Measurements from ENCODE around the gene PDE11A. TPM values are rescaled to one million over a fixed set of nuclear protein-coding genes. Genes with fewer than 3 reads are reported as not detected.
A peak's percentile ranks its signal among the peaks of the same experiment; 100 is the strongest.

Gene PDE11A
- total RNA-seq, 4 donors from 2014 or later, result 0.12 TPM; not detected in 3

- no peaks in the 10 kb centered on the region for H3K4me1 ChIP-seq
- no peaks in the 10 kb centered on the region for H3K36me3 ChIP-seq
- no peak overlapping the region for H3K27ac ChIP-seq
- H3K27me3 ChIP-seq, result no peaks in the 10 kb centered on the region
- 27 to 43% methylated on average over 1 of the region's 1 CpG for WGBS, 2 donors
- TF ChIP-seq CTCF (IDR thresholded peaks at IDR 0.05) (no peak), POLR2A (IDR thresholded peaks at IDR 0.05) (no peak)
- no peaks in the 10 kb centered on the region for H3K9me3 ChIP-seq
- no peak overlapping the region for H3K4me3 ChIP-seq
- intact Hi-C loops (cut with DNase I), result no loop called here
- DNase-seq, result no peak
These were observed 87.8 kb downstream of the PDE11A start for GRCh38 chr2:177984749-177985148.

GRCh38 chr2:177983183-177983788, 89.3 kb downstream of the PDE11A start:
- H3K9me3 ChIP-seq, result no peaks in the 10 kb centered on the region
- no peak for DNase-seq
- intact Hi-C loops (cut with DNase I), result no loop called here

GRCh38 chr2:177972782-177973181, 99.8 kb downstream of the PDE11A start:
- H3K4me3 ChIP-seq, result no peak overlapping the region
- no peak overlapping the region for H3K27ac ChIP-seq
- no peaks in the 10 kb centered on the region for H3K9me3 ChIP-seq
- no peak for TF ChIP-seq CTCF (IDR thresholded peaks at IDR 0.05)
- no peak for TF ChIP-seq POLR2A (IDR thresholded peaks at IDR 0.05)
- intact Hi-C loops (cut with DNase I), result no loop called here
- no peaks in the 10 kb centered on the region for H3K36me3 ChIP-seq
- no peak for DNase-seq
- no peaks in the 10 kb centered on the region for H3K4me1 ChIP-seq
- no peaks in the 10 kb centered on the region for H3K27me3 ChIP-seq
- WGBS, 2 donors, result 82 to 83% methylated on average over 7 to 8 of the region's 8 CpGs

More at GRCh38 chr2:177983183-177983788, 89.3 kb downstream of the PDE11A start:
- 0 to 4% methylated on average over 2 of the region's 2 CpGs for WGBS, 2 donors
- no peaks in the 10 kb centered on the region for H3K27me3 ChIP-seq
- H3K4me1 ChIP-seq, result no peaks in the 10 kb centered on the region
- peak in 5 of 6 experiments; percentile 22 to 59 (median 43) for TF ChIP-seq CTCF (IDR thresholded peaks at IDR 0.05)
- no peak for TF ChIP-seq POLR2A (IDR thresholded peaks at IDR 0.05)
- H3K4me3 ChIP-seq, result no peak overlapping the region
- H3K36me3 ChIP-seq, result no peaks in the 10 kb centered on the region
- no peak overlapping the region for H3K27ac ChIP-seq

GRCh38 chr2:177972123-177972522, 100.5 kb downstream of the PDE11A start:
- H3K36me3 ChIP-seq, result no peaks in the 10 kb centered on the region
- no peaks in the 10 kb centered on the region for H3K4me1 ChIP-seq
- intact Hi-C loops (cut with DNase I), result no loop called here
- no peaks in the 10 kb centered on the region for H3K9me3 ChIP-seq
- no peak overlapping the region for H3K27ac ChIP-seq
- no peak for DNase-seq
- no peak overlapping the region for H3K4me3 ChIP-seq
- H3K27me3 ChIP-seq, result no peaks in the 10 kb centered on the region
- TF ChIP-seq POLR2A (IDR thresholded peaks at IDR 0.05), result no peak
- no peak for TF ChIP-seq CTCF (IDR thresholded peaks at IDR 0.05)

GRCh38 chr2:177970670-177971454, 101.7 kb downstream of the PDE11A start:
- WGBS, 2 donors, result 64 to 66% methylated on average over 3 of the region's 3 CpGs
- Histone ChIP-seq H3K9me3 (no peaks in the 10 kb centered on the region), H3K27me3 (no peaks in the 10 kb centered on the region), H3K4me1 (no peaks in the 10 kb centered on the region), H3K27ac (no peak overlapping the region), H3K36me3 (no peaks in the 10 kb centered on the region), H3K4me3 (no peak overlapping the region)
- intact Hi-C loops (cut with DNase I), result no loop called here
- no peak for TF ChIP-seq CTCF (IDR thresholded peaks at IDR 0.05)
- DNase-seq, result no peak

All from esophagus squamous epithelium (tissue), 5 donors.